RKO (cell line): Measurements from ENCODE around the gene CHRNA3.

Experiments
- DNase-seq: peaks from one replicate; pipeline ENCODE4 v3.0.0-alpha.2; 2016; ENCODE audit warnings: low spot score

Gene CHRNA3

GRCh38 chr15:78636378-78636859, 15.6 kb upstream of the CHRNA3 start:
- DNase-seq: no peak

- DNase-seq: no peak
These were observed 14.6 kb upstream of the CHRNA3 start for GRCh38 chr15:78635346-78635745.

DNA sequence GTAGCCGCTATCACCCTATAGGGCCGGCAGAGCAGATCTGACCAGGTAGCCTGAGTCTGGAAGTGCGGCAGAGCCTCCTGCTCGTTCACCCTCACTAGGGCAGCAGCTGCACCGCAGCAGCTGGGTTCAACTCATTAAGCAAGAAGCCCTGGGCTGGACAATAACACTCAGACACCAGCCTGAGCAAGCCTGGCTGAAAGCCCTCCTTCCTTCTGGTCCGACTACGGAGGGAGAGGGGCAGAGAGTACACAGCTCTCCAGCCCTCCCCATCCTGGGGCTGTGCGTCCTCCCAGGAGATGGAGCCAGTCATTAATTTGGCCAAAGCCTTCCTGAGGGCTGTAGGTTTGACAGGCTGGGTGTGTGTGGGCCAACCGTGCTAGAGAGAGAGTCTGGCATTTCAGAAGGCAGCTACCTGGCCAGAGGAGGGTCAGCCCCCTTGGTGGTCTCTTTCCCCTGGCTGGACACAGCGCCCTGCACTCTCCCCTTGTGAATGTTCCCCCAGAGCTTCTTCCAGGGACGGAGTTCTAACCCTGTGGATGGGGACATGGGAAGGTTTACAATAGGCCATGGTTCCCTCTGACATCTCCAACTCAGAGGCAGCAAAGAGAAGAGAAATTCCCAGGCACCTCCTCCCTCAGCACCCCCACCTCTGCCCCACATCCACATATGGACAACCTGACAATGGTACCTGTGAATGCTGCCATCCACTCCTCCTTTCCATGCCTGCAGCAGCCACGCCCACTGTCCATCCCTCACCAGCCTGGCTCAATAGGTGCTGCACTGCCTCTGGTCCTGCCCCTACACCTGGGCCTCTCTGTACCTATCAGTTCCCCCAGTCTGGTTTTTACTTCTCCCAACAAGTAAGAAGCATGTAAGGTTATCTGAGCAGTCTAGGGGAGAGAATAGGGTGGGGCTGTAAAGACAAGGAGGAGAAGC, 13.7 kb upstream of the CHRNA3 start:
- no peak for DNase-seq

- no peak for DNase-seq
These were observed 12.6 kb upstream of the CHRNA3 start for GRCh38 chr15:78633348-78633747.

DNA sequence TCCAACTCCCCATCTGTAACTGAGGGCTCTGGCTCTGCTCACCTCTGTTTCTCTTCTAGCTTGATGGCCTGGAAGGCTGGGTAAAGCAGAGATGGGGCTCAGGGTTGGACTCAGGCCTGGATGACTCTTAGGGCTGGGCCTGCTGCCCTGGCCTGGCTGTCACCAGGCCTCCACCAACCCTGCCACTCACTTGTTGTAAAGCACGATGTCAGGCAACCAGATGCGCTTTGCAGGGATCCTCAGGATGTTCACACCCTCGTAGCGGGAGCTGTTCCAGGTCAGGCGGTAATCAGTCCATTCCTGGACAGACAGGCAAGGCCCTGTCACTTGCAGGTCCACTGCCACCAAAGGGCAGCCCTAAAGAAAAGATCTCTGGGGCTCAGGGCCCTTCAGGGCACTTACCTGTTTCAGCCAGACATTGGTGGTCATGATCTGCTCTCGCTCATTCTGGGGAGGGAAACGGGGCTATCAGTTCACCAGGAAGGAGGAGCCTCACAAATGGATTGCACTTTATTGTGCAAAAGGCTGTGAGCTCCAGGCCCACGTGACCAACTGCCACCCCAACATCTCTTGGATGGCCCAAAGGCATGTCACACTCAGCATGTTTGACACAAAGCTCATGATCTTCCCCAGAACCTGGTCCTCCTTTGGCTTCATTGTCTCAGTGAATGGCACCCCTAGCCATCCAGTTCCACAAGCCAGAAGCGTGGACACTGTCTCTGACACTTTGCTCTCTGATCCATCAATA, 10.3 kb upstream of the CHRNA3 start:
- no peak for DNase-seq

DNA sequence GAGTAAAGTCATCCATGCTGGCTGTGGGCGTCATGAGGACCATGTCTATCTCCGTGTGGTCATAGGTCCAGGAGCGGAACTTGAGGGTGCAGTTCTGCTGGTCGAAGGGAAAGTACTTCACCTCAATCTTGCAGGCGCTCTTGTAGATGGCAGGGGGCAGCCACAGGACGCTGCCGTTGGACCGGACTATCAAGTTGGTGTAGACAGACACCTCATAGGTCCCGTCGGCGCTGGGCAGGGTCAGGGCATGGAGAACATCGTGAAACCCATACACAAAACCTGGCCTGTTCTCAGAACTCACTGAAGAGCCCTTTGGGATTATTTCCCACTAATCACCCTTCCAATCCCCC, 8.9 kb upstream of the CHRNA3 start:
- DNase-seq: no peak

GRCh38 chr15:78629031-78629715, 8.4 kb upstream of the CHRNA3 start:
- DNase-seq: no peak

DNA sequence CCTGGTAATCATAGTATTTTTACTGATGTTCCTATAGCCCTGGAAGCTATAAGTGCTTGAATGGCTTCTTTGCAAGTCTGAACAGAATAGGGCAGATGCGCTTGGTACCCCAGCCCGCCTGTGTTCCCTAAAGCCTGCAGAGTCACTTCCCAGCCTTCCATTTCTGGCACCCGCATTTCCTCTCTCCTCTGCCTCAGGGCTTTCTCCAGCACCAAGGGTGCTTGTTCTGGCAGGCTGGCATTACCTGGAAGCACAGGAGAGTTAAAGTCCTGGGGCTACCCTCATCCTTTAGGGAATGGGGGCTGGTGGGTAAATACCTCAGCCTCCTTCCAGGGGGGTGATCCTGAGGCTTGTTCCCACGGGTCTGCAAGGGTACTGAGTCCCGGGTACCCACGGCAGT, 7.4 kb upstream of the CHRNA3 start:
- DNase-seq: no peak

- no peak for DNase-seq
These were observed 6.6 kb upstream of the CHRNA3 start for GRCh38 chr15:78627348-78627747.

GRCh38 chr15:78626381-78626995, 5.7 kb upstream of the CHRNA3 start:
- no peak for DNase-seq

DNA sequence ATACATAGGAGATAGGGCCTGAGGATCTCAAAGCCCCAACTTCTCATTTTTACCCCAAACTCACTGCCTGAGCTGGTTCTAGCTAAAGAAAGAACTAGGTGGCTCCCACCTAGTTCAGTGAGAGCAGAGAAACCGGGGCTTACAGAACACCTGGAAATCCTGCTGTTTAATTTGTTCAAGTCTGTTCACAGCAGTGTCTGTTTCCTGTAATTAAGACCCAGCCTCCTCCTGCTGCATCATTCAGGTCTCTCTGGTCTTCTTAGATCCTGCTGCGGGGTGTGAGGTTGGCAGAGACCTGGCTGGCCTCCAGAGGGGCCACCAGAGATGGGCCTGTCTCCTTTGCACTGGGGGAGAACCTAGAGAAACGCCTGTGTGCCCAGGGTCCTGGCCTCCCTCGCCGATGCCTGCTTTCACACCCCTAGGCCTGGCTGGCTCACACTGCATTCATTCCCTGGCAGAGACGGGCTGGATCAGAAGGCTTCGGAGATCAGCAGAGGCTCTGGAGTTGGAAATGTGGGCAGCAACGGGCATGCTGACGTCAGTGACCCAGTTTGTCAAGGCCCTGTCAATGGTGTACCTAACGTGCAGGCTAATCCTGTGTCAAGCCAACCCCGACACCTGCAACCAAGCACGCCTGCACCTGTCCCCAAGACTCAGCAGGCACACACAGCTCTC, 4.9 kb upstream of the CHRNA3 start:
- no peak for DNase-seq

DNA sequence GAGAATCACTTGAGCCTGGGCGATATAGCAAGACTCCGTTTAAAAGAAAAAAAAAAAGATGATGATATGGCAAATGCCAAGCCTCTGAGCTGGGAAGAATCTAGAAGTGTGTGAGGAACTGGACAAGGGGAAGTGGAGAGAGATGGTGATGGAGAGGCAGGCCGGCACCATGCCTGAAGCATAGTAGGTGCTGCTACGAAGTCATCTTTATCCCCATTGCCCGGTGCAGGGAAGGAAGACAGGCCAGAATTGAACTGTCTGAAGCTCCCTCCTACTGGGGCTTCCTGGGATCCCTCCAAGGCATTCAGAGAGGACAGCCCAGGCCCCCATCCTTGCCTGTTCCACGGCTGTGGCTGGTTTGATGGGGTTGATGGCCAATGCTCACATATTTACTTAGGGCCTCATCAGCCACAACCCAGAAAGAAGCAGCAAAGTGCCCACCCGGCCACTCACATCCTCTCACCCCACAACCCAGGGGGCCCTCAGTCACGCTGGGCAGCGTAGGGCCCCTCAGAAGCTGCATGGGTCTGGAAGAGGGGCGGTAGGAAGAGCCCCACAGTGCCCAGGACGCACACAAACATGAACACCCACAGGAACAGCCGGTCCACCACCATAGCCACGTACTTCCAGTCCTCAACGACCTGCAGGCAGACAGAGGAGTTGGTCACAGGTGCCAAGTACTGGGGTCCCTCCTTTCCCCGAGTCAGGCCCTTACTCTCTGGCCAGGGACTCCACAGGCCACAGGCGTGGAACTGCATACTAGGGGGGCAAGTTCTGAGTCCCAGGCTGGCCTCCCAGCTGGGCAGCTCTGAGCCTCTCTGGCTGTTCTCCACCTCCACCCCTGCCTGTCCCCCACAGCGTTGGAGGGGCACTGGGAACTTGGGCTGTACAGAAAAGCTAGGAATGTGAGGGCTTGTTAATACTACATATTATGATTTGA, 4.1 kb upstream of the CHRNA3 start:
- DNase-seq: no peak

GRCh38 chr15:78623786-78624497, 3.1 kb upstream of the CHRNA3 start:
- DNase-seq: no peak

DNA sequence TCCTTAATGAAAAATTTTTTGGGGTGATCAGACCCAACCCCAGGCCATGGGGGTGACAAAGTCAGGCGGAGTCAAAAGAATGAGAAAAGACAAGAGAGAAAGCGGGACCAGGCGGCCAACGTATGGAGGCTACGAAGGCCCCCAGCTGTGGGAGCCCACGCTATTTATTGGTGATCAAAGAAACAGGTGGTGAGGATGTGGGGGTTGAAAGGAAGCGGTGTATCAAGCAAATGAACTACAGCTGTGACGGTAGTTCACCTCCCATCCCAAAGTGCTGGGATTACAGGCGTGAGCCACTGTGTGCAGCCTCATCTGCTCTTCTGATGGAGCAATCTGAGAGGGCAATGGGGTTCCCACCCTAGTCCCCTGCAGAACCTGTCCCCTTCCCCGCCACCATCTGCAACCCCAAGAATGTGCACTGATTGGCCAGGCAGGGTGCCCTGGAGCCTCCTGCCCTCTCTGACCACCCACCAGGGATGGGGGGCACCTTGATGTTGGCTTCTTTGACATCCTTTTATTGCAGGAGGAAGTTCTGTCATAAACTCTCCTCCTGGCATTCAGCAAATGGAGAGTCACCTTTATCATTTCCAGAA, 1.1 kb upstream of the CHRNA3 start:
- DNase-seq: no peak

- DNase-seq: no peak
These were observed 722 bp downstream of the CHRNA3 start for GRCh38 chr15:78620021-78620526.

GRCh38 chr15:78619022-78619950, 1.5 kb downstream of the CHRNA3 start:
- no peak for DNase-seq

DNA sequence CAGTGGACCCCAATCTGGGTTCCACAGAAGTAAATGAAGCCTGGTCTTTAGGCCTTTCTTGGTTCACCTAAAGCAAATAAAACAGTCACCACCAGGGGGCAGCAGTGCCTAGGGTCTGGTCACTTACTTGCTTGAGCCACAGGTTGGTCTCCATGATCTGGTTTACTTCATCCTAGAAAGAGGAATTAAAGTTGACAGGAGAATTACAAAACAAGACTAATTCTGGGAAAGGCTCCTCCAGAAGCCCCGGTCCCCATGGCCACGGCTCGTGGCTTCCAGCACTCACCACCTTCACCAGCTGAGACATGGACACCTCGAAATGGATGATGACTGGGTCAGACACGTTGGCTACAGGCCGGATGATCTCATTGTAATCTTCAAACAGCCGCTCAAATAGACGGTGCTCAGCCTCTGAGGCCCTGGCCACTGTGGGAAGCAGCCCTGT, 2.3 kb downstream of the CHRNA3 start:
- DNase-seq: peak; percentile 82

- DNase-seq: no peak
These were observed 2.7 kb downstream of the CHRNA3 start for GRCh38 chr15:78618064-78618463.
